Activated CD4-positive, CD25-positive, alpha-beta regulatory T cell (primary cell): ENCODE data around the gene C18orf32.
"Not testable (repeated sequence)": the region's sequence is repeated elsewhere in the genome, so short reads cannot be mapped to it uniquely, and the experiment has no call there.

Experiments used
- DNase-seq, 4 experiments: peaks; one replicate each; lab custom pipeline; 2025; lab: John Stamatoyannopoulos, UW

The C18orf32 gene

DNA sequence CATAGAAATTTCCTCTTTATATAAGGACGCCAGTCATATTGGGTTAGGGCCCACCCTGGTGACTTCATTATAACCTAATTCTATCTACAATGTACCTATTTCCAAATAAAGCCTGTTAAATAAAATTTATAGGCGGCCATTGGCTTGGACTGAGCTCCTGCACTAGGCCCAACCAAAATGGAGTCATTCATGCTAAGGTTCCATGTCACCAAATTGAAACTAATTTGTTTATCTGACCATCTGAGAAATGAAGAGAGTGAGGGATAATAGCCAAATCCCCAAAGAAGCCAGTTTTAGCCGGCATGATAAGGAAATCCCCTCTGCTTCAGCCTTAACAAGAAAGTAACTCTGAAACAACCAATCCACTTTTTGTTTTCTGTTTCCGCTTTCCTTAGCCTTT is 19.4 kb downstream of the C18orf32 start:
- no peak for DNase-seq

DNA sequence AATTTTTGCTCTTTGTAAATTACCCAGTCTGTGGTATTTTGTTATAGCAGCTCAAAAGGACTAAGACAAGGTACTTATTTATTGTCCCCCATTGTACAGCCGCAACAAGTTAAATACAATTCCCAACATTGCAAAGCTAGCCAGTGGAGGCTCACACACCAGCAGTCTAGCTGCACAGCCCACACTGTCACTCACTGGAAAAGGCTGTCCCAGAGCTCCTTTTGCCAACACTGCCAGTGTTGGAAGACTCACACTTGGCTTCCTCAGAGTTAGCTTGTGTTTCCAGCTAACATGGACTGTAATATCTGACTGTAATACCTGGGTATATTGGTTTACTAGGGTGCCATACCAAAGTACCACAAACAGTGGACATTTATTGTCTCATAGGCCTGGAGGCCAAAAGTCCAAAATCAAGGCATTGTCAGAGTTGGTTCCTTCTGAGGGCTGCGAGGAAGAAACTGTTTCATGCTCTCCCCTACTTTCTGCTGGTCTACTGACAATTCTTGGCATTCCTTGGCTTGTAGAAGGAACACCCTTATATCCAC is 19.9 kb downstream of the C18orf32 start:
- DNase-seq = no peak

DNA sequence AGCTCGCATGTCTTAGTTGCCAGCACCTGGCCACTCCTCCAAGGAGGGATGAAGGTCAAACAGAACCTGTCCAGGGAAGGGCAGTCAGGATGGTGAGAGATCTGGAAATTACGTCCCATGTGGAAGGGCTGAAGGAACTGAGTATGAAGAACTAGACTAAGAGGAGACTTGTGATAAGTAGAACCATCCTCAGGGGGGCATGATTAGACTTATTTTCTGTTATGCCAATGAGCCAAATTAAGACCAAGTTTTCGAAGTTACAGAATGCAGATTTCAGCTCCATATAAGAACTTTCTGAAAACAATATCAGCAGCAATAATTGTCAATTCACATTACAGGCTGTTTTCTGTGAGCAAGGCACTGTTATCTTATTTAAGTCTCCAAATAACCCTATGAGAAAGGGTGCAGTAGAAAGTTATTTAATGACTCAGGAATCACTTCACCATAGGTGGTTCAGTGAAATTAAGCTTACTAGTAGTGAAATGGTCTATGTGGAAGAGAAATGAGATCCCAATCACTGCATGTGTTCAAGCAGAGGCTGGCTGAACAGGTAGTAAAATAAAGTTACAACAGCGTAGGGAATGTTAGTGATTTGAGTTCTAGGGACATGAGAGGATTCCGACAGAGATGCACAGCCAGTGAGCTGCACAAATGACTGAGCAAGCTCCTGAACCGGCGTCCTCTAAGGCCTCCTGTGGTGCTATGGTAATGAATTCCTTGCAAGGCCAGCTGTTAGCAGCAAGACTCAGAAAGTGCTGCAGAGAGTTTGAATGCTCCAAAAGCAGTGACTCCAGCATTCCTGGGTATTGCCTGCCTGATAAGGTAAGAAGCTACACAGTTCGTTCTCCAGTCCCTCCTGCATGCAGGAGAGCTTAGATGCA is 22.1 kb downstream of the C18orf32 start:
- DNase-seq = no peak

DNA sequence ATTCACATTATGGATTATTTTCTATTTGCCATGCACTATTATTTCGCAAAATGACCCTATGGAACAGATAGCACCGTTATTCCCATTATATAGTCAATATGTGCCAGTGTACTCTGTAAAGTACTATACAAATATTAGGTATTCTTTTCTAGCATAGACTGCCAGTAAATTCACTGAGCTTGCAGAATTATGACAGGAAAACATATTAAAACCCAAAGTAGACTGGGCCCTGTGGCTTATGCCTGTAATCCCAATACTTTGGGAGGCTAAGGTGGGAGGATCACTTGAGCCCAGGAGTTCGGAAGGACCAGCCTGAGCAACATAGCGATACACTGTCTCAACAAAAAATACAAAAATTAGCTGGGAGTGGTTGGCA is 25.4 kb downstream of the C18orf32 start:
- DNase-seq = no peak

DNA sequence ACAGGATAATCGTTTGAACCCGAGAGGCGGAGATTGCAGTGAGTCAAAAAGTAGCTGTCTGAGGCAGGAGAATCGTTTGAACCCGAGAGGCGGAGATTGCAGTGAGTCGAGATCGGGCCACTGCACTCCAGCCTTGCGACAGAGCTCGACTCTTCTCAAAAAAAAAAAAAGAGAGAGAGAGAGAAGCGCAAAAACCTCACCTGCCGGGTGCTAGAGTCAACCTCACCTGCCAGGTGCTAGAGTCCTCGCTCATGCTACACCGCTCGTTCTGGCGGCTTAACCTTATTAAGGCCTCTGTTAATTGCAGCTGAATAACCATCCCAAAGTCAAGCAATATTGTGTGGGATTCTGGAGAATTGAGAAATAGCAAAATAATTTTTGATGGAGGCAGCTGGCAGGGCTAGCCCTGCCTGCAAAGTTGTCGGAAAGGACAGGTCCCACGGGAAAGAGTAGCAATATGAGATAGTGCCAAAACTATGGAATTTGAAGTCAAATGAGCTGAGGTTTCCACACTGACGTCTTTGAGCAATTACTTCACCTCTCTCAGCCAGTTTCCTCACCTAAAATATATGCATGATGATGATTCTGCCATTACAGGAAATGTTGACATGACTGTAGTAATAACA is 25.9 kb downstream of the C18orf32 start:
- no peak for DNase-seq

DNA sequence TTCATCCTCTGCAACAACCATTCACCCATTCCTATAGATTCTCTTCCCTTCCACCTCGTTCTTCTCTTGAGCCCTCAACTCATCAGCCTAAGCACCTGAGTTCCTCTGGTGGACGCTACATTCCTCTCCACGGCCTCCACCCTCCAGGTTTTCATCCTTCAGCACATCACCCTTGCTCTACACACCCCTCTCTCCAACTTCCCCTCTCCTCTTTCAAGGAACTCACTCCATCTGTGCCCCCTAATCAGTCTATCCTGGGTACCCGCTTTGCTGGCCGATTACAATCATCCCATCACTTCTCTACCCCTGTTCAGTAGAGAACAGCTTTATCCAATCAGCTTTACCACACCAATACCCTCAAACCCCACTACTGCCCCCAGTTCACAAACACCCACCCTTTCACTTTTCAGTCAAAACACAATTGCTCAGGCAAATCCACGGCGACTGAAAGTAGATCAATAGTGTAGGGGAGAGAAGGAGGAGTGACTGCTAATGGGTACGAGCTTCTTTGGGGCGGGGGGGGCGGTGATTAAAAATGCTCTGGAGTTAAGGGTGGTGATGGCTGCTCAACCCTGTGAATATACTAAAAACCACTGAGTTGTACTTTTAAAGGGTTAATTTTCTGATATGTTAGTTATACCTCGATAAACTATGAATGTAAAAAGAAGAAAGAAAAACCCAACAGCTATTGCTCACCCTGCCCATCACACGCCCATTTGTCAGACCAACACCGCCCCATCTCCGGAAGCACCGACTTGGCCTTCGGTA is 27.4 kb downstream of the C18orf32 start:
- DNase-seq = no peak

DNA sequence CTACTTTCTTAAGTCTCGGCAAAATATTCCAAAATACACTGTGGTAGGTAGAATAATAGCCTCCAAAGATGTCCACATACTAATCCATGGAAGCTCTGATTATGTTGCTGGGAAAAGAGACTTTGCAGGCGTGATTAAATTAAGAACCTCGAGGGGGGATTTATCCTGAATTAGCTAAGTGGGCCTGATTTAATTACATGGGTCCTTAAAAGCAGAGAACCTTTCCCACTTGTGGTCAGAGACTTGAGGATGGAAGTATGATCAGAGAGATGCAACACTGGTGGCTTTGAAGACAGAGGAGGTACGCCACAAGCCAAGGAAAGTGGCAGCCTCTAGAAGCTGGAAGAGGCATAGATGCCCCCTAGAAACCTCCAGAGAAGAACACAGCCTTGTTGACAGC is 29.4 kb downstream of the C18orf32 start:
- no peak for DNase-seq

DNA sequence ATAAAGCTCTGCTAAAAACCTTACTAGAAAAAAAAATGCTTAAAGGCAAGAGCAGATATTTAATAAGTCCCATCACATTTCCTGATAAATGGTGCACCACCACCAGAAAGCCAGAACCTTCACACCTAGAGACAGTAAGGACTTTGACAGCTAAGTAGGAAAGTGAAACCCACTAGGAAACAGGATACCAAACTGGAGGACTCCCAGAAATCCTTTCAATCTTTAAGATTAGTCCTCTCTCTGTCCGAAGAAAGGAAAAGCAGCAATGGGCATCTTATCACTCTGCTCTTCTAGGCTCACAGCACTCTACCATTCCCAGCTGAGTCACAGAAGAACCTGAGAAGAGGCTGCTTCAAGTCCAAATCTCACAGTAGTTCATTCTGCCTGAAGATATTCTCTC is 30.2 kb downstream of the C18orf32 start:
- no peak for DNase-seq

DNA sequence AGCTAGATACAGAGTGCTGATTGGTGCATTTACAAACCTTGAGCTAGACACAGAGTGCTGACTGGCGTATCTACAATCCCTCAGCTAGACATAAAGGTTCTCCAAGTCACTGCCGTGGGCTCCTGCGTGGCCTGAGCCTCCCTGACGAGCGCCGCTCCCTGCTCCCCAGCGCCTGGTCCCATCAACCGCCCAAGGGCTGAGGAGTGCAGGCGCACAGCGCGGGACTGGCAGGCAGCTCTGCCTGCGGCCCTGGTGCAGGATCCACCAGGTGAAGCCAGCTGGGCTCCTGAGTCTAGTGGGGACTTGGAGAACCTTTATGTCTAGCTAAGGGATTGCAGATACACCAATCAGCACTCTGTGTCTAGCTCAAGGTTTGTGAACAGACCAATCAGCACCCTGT is 34.5 kb downstream of the C18orf32 start:
- DNase-seq = not testable (repeated sequence)

DNA sequence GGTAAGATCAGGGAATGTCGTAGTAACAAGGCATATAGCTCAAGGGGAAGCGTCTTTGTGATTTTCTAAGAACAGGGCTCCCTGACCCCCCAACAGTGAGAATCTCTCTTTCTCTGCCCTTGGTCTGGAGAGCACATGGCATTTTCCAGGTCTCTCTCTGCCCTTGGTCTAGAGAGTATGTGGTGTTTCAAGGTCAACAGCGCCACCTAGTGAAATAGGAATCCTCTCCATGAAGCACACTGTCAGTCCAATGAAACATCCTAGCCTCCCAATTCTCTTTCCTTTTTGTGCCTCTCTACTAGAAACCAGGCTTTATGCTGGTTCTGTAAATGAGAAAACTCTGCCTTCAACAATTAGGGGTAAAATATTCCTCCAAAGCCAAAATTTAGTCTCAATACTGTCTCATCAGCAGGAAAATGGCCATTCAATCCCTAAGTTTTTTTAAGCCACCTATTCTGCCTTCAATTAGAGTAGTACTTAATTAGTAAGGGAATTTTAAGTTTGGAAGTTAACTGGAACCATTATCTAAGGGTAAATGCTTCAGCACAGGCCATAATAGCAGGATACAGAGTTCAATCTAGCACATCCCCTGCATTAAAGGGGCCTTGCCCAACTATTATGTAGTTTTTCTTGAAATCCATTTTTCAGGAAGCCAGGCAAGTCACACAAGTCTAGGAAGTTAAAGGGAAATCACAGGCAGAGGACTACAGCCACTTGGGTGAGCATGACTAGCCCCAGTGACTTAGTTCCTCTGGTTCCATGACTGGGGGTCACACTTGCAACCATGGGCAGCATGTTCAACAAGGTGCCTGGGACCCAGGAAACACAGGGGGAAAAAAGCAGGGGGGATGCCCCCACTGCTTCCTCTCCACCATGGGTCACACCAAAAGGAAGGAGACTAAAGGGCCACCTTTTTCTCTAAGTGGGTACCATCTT is 39.0 kb downstream of the C18orf32 start:
- peak in 2 of 4 experiments; percentile 3 to 6 for DNase-seq

DNA sequence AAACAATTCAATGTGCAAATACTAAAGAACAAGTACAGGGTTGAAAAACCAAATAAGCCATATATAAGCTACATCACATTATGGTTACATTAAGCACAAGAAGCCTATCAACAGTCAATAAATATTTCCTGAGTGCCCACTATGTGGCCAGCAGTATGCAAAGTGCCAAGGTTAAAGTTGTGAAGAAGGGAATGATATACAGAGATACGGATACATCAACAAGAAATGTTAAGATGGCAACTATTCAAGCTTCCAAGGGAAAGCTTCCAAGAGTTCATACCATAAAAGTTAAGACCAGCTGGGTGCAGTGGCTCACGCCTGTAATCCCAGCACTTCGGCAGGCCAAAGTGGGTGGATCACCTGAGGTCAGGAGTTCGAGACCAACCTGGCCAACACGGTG is 40.6 kb downstream of the C18orf32 start:
- no peak for DNase-seq

DNA sequence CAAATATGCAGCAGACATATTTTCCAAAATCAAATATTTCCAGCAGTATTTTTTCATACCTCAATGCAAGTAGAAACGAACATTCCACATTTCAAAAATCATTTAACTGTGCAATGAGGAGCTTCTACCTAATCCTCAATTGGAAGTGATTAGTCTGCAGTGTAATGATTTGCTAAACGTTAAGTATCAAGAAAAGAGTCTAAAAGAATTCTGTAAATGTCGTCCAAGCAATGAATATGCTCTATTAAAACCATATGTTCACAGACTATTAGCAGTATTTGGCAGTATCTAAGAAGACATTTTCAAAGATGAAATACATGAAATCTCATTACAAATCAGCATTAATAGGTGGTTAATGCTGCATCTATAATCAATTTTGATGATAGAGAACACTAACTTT is 42.5 kb downstream of the C18orf32 start:
- no peak for DNase-seq

DNA sequence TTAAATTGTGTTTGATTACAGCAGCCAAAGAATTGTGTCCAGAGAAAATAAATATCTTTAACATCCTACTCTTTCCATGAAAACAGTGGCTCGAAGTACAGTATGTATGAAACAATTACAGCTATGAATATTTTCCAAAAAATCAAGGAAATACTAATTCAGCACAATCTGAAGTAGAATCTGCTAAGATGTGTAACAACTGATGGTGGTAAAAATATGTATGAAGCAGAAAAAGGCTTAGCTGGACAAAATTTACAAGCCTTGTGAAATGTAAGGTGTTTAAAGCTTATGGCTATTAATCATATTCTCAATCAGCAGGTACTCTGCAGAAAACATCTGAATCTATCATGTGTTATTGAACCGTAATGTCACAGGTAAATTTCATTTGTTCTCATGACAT is 43.2 kb downstream of the C18orf32 start:
- no peak for DNase-seq

DNA sequence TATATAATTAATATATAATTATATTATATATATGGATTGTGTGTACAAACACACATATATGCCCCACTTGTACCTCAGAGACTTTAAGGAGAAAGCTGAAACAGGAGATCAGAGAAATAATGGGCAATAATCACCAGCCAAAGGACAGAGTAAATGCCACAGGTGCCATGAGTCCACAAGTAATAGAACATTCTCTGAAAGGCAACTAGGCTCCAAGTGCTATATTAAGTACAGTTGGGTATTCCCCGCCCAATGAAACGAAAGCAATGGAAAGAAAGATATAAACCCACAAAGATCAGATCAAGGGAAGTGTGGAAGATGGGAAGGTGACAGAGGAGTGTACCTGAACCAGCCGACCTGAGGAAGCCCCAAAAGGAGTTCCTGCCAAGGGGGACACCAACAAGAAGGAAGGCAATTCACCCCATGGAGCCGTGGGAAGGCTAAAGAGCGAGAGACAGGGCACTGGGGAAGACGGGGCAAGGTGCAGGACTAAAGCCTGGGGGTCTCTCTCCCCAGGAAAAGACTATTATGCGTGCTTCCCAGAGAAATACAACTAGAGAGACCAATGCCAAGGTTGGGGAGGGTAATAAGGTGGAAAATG is 45.6 kb downstream of the C18orf32 start:
- DNase-seq = no peak

DNA sequence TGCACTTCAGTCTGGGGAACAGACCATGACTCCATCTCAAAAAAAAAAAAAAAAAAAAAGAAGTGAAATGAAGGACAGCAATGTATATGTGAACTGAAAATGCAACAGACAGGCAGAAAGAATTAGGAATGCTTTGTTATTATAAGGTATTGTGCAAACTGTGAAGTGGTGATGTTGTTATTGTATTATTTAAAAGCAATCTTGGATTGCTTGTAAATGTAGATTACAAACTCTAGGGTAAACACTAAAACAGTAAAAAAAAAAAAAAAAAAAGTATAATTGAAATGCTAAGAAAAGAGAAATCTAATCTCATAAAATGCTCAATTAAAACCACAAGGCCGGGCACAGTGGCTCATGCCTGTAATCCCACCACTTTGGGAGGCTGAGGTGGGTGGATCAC is 51.9 kb downstream of the C18orf32 start:
- DNase-seq = no peak

DNA sequence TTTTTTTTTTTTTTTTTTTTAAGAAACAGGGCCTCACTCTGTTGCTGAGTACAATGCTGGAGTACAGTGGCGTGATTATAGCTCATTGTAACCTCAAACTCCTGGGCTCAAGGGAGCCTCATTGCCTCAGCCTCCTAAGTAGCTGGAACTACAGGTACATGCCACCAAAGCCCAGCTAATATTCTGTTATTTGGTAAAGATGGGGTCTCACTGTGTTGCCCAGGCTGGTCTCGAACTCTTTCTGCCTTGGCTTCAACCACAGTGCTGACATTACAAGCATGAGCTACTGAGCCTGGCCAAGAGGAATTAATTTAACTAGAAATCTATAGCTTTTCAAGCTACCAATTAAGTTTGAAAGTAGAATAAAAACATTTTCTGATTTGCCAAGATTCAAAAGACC is 54.4 kb downstream of the C18orf32 start:
- DNase-seq = no peak

DNA sequence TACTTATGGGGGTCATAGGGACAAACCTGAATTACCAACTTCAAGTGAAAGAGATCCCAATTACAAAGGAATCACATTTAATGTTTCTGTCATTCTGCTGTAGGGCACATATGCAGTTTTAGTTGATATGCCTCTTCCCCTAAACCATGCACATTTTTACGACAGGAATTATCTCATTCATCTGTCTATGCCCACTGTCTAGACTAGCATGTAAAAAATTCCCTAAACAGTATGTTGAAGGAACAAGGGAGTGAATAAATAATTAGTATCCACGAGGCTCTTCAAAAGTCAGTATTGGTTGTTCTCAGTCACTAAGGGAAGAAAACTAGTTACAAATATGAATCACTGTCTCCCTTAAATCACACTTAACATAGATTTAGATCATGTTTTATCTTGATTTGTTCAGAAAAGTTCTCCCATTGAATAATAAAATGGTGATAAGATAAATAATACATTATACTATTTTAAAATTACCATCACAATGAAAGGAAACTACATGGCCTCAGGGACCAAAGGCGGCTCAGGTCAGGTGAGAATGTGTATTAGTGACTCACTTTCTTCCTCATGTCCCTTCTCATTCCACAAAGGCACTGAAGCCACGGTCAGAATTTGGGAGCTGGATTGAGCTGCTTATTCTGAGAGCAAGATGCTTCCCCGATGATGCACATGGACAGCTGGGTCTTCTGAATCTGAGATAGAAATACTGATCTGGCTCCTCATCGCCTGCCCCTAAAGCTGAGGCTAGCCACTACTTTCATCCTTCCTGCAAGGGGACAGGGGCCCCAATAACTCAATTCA is 55.7 kb downstream of the C18orf32 start:
- DNase-seq = no peak
